ENCODE data around the gene MPHOSPH10. TPM values are rescaled to one million over a fixed set of nuclear protein-coding genes. Genes with fewer than 3 reads are reported as not detected.

Gene MPHOSPH10
- total RNA-seq, 2 donors from 2014 or later: 15.0 to 19.1 TPM

DNA sequence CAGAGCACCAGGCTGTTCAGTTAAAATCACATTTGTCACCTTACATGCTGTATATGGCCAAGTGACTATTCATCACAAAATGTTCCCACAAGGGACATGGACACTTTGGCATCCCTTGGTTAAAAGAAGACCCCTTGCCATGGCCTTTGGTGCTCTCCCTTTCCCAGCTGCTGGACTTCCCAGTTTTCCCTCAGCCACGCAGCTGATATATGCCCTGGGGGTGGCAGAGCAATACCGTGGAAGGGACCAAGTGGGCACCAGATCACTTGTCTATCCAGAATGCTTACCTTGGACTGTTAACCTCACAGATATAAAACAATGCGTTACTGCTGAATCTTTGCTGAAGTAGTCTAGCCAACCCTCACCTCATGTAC, 61.1 kb downstream of the MPHOSPH10 start:
- Histone ChIP-seq H3K27me3 (no peaks in the 10 kb centered on the region), H3K9me3 (no peaks in the 10 kb centered on the region), H3K4me1 (no peaks in the 10 kb centered on the region), H3K27ac (no peak overlapping the region), H3K4me3 (no peak overlapping the region), H3K36me3 (replicated peaks in 1 of 2; ENCODE audit: insufficient read depth in 1 of 2, low read depth in 2 of 2) (peaks cover 0 to 6% of the 10 kb centered on the region in 2 donors)
- no peak for TF ChIP-seq POLR2A (IDR thresholded peaks at IDR 0.05)
- TF ChIP-seq, protein P1, sequence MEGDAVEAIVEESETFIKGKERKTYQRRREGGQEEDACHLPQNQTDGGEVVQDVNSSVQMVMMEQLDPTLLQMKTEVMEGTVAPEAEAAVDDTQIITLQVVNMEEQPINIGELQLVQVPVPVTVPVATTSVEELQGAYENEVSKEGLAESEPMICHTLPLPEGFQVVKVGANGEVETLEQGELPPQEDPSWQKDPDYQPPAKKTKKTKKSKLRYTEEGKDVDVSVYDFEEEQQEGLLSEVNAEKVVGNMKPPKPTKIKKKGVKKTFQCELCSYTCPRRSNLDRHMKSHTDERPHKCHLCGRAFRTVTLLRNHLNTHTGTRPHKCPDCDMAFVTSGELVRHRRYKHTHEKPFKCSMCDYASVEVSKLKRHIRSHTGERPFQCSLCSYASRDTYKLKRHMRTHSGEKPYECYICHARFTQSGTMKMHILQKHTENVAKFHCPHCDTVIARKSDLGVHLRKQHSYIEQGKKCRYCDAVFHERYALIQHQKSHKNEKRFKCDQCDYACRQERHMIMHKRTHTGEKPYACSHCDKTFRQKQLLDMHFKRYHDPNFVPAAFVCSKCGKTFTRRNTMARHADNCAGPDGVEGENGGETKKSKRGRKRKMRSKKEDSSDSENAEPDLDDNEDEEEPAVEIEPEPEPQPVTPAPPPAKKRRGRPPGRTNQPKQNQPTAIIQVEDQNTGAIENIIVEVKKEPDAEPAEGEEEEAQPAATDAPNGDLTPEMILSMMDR (IDR thresholded peaks at IDR 0.05): no peak
- 47 to 61% methylated on average over 3 of the region's 3 CpGs for WGBS, 2 donors
- intact Hi-C loops (cut with DNase I): no loop called here
- DNase-seq (no peak), ATAC-seq (no peak)

Small RNA genes within 50 kb of the gene (small RNA-seq; reads per million reads assigned to genes)
- gene AC007881.1: not detected

Other genes with a start within 250 kb of the MPHOSPH10 start
- 10 to 100 TPM in 1 of 2 donors, under 1 TPM in 1; 0.78 to 10.9 TPM for gene VAX2, start 230.1 kb upstream of the MPHOSPH10 start, total RNA-seq
- gene ATP6V1B1, start 194.7 kb upstream of the MPHOSPH10 start, total RNA-seq: 10 to 100 TPM in 1 of 2 donors, 1 to 10 TPM in 1; 9.9 to 17.9 TPM
- 10 to 100 TPM in 1 of 2 donors, 1 to 10 TPM in 1; 4.7 to 10.2 TPM for gene ANKRD53, start 152.0 kb upstream of the MPHOSPH10 start, total RNA-seq
- 10 to 100 TPM; 16.6 to 19.1 TPM for gene TEX261, start 135.8 kb upstream of the MPHOSPH10 start, total RNA-seq
- gene NAGK, start 62.0 kb upstream of the MPHOSPH10 start, total RNA-seq: 10 to 100 TPM; 57.1 to 62.0 TPM
- 10 to 100 TPM; 10.1 to 24.7 TPM for gene MCEE, start 405 bp upstream of the MPHOSPH10 start, total RNA-seq
- 10 to 100 TPM; 18.5 to 32.9 TPM for gene PAIP2B, start 96.5 kb downstream of the MPHOSPH10 start, total RNA-seq
- 100 to 1,000 TPM; 108 to 146 TPM for gene ZNF638, start 201.1 kb downstream of the MPHOSPH10 start, total RNA-seq

Measured in body of pancreas (tissue), 4 donors.